HG02885 (cell line): ENCODE measurements around the gene MCEE.
A peak's percentile ranks its signal among the peaks of the same experiment; 100 is the strongest.
"Not testable (repeated sequence)": the region's sequence is repeated elsewhere in the genome, so short reads cannot be mapped to it uniquely, and the experiment has no call there.

ENCODE experiments used
- ATAC-seq: cut with Tn5 transposase; IDR thresholded peaks from one replicate; pipeline ENCODE4 v1.9.1; 2021; ENCODE audit warnings: mild to moderate bottlenecking; ENCODE audit not compliant: unreplicated experiment, poor library complexity

The MCEE gene

GRCh38 chr2:71129114-71129901 lies 721 bp downstream of the MCEE start:
- peak; percentile 1 for ATAC-seq

GRCh38 chr2:71126957-71127356 lies 3.1 kb downstream of the MCEE start:
- no peak for ATAC-seq

- no peak for ATAC-seq
These were observed 4.3 kb downstream of the MCEE start for GRCh38 chr2:71125506-71126294.

GRCh38 chr2:71122387-71123298 lies 7.4 kb downstream of the MCEE start:
- ATAC-seq: no peak

GRCh38 chr2:71121479-71121878 lies 8.6 kb downstream of the MCEE start:
- no peak for ATAC-seq

- no peak for ATAC-seq
These were observed 9.8 kb downstream of the MCEE start for GRCh38 chr2:71120195-71120594.

GRCh38 chr2:71117063-71117462 lies 13.0 kb downstream of the MCEE start:
- no peak for ATAC-seq

- no peak for ATAC-seq
These were observed 16.2 kb downstream of the MCEE start for GRCh38 chr2:71113843-71114242.

GRCh38 chr2:71108091-71108490 lies 21.9 kb downstream of the MCEE start:
- ATAC-seq: no peak

GRCh38 chr2:71106463-71106862 lies 23.6 kb downstream of the MCEE start:
- not testable (repeated sequence) for ATAC-seq

GRCh38 chr2:71103809-71104208 lies 26.2 kb downstream of the MCEE start:
- ATAC-seq: no peak

- ATAC-seq: no peak
These were observed 26.9 kb downstream of the MCEE start for GRCh38 chr2:71102981-71103681.

GRCh38 chr2:71101656-71102055 lies 28.4 kb downstream of the MCEE start:
- no peak for ATAC-seq

GRCh38 chr2:71100195-71100964 lies 29.6 kb downstream of the MCEE start:
- ATAC-seq: peak; percentile 68

- not testable (repeated sequence) for ATAC-seq
These were observed 37.4 kb downstream of the MCEE start for GRCh38 chr2:71092491-71093260.

GRCh38 chr2:71091808-71092207 lies 38.2 kb downstream of the MCEE start:
- ATAC-seq: not testable (repeated sequence)

- not testable (repeated sequence) for ATAC-seq
These were observed 40.6 kb downstream of the MCEE start for GRCh38 chr2:71089475-71089874.

GRCh38 chr2:71085325-71086003 lies 44.6 kb downstream of the MCEE start:
- not testable (repeated sequence) for ATAC-seq
